Measurements from ENCODE around the gene SRP68.
A peak's percentile ranks its signal among the peaks of the same experiment; 100 is the strongest.

The SRP68 gene

DNA sequence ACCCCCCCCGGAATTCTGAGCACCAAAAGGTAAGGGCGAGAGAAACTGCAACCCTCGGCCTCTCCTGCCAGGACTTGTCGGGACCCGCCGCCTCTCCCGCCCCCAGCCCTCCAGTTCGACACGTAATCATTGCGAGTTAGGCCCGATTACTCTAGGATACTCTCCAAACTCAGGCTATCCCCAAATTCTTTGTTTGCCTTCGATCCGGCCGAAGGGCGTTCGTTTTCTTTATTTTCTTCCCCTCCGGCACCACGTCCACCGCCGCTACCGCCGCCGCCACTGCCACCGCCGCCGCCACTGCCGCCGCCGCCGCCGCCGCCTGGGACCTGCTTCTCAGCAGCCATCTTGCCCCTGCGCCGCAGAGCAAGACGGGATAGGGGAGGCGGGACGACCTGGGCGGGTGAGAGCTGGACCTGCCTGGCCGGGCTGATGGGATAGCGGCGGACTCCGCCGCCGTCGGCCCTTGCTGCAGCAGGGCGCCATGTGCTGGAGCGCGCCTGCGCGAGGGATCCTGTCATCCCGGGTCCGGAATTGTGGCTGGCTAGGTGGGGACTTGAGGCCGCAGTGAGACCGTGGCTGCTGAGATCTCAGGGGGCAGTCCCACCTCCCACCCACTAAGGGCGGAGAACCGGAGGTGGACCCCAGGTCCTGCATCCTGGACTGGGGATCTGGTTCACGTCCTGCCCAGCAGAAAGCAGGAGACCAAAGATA lies at the start of gene SRP68:
SRP68 (minus strand) TSS at position 370 of the 711 bp plus-strand sequence; CDS start at position 344, 26 bp downstream.
- TF ChIP-seq, protein P1, sequence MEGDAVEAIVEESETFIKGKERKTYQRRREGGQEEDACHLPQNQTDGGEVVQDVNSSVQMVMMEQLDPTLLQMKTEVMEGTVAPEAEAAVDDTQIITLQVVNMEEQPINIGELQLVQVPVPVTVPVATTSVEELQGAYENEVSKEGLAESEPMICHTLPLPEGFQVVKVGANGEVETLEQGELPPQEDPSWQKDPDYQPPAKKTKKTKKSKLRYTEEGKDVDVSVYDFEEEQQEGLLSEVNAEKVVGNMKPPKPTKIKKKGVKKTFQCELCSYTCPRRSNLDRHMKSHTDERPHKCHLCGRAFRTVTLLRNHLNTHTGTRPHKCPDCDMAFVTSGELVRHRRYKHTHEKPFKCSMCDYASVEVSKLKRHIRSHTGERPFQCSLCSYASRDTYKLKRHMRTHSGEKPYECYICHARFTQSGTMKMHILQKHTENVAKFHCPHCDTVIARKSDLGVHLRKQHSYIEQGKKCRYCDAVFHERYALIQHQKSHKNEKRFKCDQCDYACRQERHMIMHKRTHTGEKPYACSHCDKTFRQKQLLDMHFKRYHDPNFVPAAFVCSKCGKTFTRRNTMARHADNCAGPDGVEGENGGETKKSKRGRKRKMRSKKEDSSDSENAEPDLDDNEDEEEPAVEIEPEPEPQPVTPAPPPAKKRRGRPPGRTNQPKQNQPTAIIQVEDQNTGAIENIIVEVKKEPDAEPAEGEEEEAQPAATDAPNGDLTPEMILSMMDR (IDR thresholded peaks at IDR 0.05; ENCODE audit: control extremely low read depth, extremely low read depth, low read depth, missing control alignments): no peak
- peak; percentile 95 for DNase-seq (ENCODE audit: extremely low spot score)
- ChIA-PET POLR2A (interaction anchor here (1.0 kb wide), 1 partner anchor 282 kb away, joined by 3 read pairs; the partner anchor contains the start of gene PRPSAP1), CTCF (interaction anchor here (1.0 to 1.7 kb wide), 4 partner anchors 11 to 326 kb away, joined by 3 to 5 read pairs (median 3); no protein-coding TSS in a partner anchor)

DNA sequence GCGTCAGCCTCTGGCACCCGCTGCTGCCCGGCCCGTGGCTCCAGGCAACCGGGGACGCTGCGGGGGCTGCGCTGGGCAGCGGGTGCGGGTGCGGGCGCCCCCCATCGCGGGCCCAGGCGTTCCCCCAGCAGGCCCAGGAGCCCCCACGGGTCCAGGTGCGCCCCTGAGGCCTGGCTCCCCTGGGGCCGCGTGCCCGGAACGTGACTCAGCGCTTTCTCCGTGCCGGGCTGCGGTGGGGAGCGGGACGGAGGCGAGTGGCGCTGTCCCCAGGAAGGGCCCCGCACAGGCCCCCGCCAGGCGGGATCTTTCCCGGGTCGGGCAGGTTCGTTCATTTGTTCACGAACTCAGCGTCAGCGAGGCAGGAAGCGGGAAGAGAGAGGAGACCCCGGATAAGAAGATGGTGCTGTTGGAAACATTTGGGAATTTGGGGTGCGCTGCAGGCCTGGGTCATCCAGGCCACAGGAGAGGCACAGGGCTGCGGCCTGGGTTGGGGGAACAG lies 49.7 kb upstream of the SRP68 start:
- POLR2A ChIA-PET: interaction anchor here (2.1 kb wide), 1 partner anchor 157 kb away, joined by 7 read pairs; no protein-coding TSS in a partner anchor
- CTCF ChIA-PET: interaction anchor here (1.0 to 15.1 kb wide), 25 partner anchors 10 to 371 kb away, joined by 3 to 337 read pairs (median 7); partner anchors contain the start of gene EXOC7
- TF ChIP-seq, protein P1 (IDR thresholded peaks at IDR 0.05; ENCODE audit: control extremely low read depth, extremely low read depth, low read depth, missing control alignments): no peak
- DNase-seq (ENCODE audit: extremely low spot score): no peak

DNA sequence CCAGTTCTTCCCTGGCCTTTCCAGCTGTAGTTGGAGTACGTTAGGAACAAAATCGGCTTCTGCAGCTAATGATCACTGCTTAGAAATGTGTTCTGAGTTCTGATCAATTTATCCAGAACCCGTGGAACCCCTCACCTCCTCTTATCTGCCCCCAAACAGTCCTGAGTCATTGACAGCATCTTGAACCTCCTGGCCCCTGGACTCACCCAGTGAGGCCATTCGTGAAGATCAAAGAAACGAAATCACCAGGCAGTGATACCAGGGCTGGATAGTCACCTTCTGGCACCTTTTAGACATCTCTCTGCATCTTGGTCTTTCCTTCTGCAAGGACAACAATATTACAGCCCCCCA lies 48.3 kb upstream of the SRP68 start:
- DNase-seq (ENCODE audit: extremely low spot score): no peak
- TF ChIP-seq, protein P1 (IDR thresholded peaks at IDR 0.05; ENCODE audit: control extremely low read depth, extremely low read depth, low read depth, missing control alignments): no peak
- POLR2A ChIA-PET: no interaction called here
- CTCF ChIA-PET: interaction anchor here (0.7 to 15.1 kb wide), 28 partner anchors 10 to 373 kb away, joined by 3 to 337 read pairs (median 6); no protein-coding TSS in a partner anchor

DNA sequence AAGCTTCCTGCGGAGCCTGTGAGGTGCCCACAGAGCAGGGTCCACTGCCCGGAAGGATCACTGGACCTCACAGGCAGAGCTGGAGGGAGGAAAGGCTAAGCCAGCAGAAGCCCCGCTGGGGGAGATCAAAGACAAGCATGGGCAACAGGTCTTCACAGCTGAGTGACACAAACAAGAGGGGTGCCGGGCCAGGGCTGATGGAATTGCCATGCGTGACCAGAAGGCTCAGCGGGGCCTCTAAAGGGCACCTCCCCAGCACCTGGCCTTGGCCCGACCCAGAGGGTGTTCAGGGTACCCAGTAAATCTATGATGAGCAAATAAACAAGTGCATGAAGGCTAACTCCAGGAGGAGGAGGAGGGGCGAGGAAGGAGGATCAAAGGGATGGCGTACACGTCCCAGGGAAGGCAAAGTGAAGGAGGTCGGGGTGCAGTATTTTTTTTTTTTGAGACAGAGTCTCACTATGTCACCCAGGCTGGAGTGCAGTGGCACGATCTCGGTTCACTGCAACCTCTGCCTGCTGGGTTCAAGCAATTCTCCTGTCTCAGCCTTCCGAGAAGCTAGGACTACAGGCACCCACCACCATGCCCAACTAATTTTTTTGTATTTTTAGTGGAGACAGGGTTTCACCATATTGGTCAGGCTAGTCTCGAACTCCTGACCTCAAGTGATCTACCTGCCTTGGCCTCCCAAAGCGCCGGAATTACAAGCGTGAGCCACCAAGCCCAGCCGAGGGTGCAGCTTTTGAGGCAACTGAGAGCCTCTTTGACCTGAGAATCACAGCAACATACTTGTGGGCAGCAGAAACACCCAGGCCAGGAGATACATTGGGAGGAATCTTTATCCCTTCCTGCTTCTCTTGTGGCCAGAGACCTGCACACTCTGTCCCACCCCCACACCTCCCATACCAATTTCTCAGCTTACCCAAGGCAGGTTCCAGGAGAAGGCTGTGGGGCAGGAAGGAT lies 47.4 kb upstream of the SRP68 start:
- CTCF ChIA-PET: interaction anchor here (0.7 to 15.1 kb wide), 17 partner anchors 7 to 266 kb away, joined by 3 to 337 read pairs (median 7); no protein-coding TSS in a partner anchor
- TF ChIP-seq, protein P1 (IDR thresholded peaks at IDR 0.05; ENCODE audit: control extremely low read depth, extremely low read depth, low read depth, missing control alignments): no peak
- no peak for DNase-seq (ENCODE audit: extremely low spot score)
- POLR2A ChIA-PET: no interaction called here

DNA sequence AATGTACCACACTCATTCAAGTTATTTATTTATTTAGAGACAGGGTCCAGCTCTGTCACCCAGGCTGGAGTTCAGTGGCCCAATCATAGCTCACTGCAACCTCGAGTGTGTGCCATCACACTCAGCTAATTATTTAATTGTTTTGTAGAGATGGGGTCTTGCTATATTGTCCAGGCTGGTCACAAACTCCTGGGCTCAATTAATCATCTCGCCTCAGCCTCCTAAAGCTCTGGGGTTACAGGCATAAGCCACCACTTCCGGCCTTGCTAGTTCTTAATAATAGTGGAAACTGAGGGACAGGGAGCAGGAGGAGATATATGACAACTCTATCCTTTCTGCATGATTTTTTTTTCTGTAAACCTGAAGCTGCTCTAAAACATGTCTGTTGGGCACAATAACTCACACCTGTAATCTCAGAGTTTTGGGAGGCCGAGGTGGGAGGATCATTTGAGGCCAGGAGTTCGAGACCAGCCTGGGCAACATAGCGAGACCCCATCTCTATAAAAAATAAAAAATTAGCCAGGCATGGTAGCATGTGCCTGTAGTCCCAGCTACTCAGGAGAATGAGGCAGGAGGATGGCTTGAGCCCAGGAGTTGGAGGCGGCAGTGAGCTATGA lies 42.9 kb upstream of the SRP68 start:
- ChIA-PET POLR2A (interaction anchor here (0.7 kb wide), 1 partner anchor 10 kb away, joined by 3 read pairs; no protein-coding TSS in a partner anchor), CTCF (interaction anchor here (1.1 to 15.1 kb wide), 6 partner anchors 9 to 283 kb away, joined by 3 to 337 read pairs (median 6); no protein-coding TSS in a partner anchor)
- TF ChIP-seq, protein P1 (IDR thresholded peaks at IDR 0.05; ENCODE audit: control extremely low read depth, extremely low read depth, low read depth, missing control alignments): no peak
- no peak for DNase-seq (ENCODE audit: extremely low spot score)

Measured in GM10248 (cell line).